ENCODE data around the gene F5.
"Not testable (repeated sequence)": the region's sequence is repeated elsewhere in the genome, so short reads cannot be mapped to it uniquely, and the experiment has no call there.

The F5 gene

GRCh38 chr1:169534653-169535052 is 51.6 kb downstream of the F5 start:
- DNase-seq = no peak

DNA sequence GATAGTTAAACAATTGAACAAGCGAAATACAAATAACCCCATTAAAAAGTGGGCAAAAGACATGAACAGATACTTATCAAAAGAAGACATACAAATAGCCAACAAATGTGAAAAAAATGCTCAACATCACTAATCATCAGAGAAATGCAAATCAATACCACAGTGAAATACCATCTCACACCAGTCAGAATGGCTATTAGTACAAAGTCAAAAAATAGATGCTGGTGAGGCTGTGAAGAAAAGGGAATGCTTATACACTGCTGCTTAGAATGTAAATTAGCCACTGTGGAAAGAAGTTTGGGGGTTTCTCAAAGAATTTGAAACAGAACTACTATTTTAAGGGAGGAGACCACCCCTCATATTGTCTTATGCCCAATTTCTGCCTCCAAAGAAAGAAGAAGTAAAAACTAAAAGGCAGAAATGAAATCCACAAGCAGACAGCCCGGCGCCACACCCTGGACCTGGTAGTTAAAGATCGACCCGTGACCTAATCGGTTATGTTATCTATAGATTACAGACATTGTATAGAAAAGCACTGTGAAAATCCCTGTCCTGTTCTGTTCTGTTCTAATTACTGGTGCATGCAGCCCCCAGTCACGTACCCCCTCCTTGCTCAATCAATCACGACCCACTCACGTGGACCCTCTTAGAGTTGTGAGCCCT is 52.6 kb downstream of the F5 start:
- not testable (repeated sequence) for DNase-seq

DNA sequence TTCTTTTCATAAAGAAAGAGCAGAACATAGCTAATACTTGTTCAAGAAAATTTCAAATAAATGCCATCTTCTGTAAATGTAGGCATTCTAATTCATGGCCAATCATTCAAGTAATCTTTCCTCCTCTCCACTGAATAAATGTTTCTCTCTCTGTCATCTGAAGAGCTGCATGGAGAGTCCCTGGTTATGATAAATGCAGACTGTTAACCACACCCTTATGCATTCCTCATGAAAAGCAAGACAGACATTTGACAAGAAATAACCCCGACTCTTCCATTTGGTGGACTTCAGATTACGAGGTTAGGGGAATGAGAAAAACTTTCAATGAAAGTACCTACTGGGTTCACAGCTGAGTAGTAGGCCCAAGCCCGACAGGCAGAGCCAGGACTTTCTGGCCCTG is 55.8 kb downstream of the F5 start:
- no peak for DNase-seq

GRCh38 chr1:169529068-169529642 is 57.1 kb downstream of the F5 start:
- DNase-seq = no peak

- DNase-seq = no peak
Measured at GRCh38 chr1:169528215-169529067, 57.8 kb downstream of the F5 start.

DNA sequence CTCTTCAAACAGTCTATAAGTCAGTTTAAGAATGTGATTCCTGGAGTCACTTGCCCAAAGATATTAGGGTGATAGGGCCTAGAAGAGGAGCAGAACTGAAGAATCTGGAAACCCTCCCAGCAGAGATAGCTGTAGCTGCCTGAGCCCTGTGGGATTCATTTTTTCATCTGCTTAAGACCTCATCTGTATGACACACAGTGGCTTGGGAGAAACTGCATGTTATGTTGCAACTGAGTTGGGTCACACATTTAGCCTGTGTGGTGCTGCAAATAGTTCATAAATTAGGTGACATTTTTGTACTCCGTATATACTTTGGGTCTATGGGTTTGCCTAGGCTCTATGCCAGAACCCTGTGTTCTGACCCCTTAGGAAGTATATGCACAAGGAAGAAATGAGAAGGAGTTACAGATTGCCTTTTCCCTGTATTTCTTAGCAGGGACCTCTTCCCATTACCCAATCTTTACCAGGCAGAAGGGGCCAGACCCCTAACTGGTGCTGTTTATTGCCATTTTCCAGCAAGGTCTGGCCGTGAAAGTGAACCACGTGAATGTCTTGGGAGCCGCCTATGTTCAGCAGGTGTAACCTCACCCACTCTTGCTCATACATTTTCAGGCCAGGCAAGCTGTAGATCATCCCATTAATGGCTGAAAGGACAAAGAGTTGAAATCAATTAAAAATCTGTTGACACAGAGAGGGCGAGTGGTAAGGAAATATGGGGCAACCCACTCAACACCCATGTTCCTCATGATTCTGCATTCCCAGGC is 58.6 kb downstream of the F5 start:
- peak; percentile 36 for DNase-seq

GRCh38 chr1:169527001-169527400 is 59.3 kb downstream of the F5 start:
- DNase-seq = no peak

DNA sequence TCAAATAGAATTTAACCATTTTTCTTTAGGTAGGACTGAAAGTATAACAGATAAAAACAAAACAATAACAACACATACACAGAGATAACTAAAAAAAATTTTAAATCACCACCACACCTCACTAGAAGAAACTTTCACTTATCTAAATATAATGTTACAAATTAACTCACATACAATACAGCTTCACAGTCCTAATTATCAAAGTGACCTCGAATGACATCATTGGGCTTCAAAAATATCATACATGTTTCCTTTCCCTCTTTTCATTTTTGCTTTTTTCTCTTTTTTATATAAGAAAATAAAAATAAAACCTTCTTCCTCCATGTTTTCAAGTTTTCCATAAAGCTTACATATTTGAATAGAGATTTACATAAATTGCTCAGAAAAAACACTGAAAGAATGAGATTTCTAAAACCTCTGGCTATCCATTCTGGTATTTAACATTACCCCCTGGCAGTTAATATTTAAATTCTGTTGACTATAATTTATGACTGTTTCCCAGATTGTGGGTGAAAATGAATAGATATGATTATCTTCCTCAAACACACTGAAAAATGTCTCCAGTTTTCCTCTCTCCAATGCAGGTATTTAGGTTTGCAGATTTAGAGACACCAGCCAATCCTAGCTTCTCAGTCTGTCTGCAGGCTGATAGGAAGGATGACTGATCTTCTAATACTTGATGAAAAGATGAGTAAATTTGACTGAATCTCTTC is 60.0 kb downstream of the F5 start:
- DNase-seq = no peak

- no peak for DNase-seq
Measured at GRCh38 chr1:169525391-169525790, 60.9 kb downstream of the F5 start.

GRCh38 chr1:169523904-169524303 is 62.4 kb downstream of the F5 start:
- DNase-seq = no peak

DNA sequence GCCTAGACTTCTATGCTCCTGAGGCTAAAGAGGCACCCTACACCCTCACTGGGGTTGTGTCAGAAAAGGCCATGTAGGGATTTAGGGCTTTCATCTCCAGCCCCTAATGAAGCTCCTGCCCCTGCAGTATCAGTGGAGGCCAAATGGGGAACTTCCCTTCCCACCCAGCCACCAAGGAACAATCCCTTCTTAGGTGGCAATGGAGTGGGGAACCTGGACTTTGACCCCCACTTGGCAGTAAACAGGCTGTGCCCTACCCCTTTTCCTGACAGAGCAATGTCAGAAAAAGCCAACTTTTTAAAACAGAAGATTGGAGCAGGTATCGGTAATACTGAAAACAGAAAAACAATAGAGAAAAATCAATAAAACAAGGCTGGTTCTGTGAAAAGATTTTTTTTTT is 65.1 kb downstream of the F5 start:
- no peak for DNase-seq

- DNase-seq = no peak
Measured at GRCh38 chr1:169517558-169518186, 68.6 kb downstream of the F5 start.

DNA sequence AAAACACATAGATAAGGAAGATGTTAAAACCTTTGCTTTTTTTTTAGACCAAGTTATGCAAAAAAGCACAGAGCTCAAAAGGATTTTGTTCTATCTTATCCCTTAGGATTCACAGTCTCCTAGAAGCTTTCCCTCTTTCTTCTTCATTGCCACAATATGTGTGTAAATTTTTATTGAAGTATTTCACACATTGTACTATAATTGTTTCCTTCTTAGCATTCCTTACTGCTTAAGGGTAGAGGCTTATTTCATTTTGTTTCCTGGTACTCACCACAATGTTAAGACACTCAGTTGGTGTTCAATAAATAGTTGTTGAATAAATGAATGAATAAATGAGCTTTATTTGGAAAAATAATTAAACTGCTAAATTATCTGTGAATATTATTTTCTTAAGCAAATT is 70.6 kb downstream of the F5 start:
- DNase-seq = no peak

- DNase-seq = no peak
Measured at GRCh38 chr1:169514566-169515270, 71.6 kb downstream of the F5 start.

GRCh38 chr1:169513208-169513607 is 73.1 kb downstream of the F5 start:
- DNase-seq = peak; percentile 71

GRCh38 chr1:169511316-169512005 is 74.8 kb downstream of the F5 start:
- peak; percentile 66 for DNase-seq

GRCh38 chr1:169510060-169510459 is 76.2 kb downstream of the F5 start:
- no peak for DNase-seq

DNA sequence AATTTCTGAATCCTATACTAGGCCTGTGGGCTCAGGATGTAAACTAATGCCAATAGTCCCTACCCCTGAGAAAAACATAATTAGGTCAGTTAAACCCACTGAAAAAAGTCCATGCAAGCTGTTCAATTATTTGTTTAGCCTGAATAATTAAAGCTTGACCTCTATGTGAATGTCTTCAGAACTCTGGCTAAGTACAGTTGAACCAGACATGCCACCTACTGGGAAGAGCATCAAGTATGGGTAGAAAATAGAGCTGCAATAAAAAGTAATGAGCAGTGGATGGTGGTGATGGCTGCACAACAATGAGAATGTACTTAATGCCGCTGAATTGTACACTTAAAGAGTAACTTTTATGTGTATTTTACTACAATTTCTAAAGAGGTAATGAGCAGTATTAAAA is 76.9 kb downstream of the F5 start:
- DNase-seq = no peak

DNA sequence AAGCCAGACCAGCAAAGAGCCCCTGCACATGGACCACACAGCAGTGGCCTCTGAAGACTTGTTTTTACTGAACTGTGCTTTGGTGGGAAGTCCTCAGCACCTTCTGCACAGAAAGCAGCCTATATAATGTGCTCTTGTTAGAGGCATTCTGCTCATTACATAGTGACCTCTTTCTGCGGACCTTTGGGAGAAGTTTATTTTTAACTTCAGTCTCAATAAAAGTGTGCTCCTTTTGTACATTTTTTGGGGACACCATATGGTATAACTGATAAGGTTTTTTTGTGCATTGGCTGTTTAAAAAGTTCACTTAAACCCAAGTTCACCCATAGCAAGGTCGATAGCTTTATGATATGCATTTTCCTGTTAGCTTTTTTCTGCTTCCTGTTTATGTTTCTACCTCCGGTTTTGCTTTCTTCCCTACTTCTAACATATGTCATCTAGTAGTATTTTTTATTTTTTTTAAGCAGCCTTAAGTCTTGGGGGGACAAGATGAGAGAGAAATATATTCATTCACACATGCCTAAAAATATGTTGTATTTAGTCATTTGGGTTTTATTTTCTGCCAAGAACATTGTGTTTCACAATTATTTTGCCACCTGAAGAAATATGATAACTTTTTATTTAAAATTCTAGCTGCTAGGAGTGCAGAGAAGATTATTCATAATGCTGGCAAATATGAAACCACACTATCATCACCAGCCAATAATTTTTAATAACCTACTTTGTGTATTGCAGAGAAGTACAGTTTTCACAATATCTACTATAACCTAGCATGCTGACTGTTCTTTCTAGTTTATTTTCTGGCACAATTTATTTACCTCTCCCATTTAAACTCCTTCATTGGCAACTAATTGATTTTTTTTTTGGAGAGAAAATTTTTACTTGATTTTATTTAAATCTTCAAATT is 77.6 kb downstream of the F5 start:
- no peak for DNase-seq

DNA sequence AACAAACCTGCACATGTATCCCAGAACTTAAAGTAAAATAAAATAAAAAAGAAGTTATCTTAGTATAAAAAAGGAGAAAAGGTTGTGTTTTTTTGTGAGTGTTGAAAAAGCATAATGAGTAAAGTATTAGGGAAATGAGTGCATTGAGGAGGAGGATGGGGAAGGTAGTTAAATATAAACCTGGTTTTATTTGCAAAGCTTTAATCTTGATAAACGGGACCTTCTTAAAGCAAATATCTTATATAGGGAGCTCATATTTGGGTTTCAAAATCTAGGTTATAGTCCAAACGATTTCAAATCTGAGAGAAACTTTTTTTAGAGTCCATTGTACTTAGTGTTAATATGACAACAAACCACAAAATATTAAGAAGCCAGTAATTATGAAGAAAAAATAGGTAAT is 78.9 kb downstream of the F5 start:
- no peak for DNase-seq
